Naive thymus-derived CD4-positive, alpha-beta T cell (primary cell): Measurements from ENCODE around the gene HLA-E. TPM values are rescaled to one million over a fixed set of nuclear protein-coding genes. Genes with fewer than 3 reads are reported as not detected.

Experiments
- polyA plus RNA-seq, 2 donors: library from polyadenylated mRNA; unstranded; fragments of 300-500 nt; fragmentation: Illumina TruSeq; gene quantifications; one replicate each; pipeline ENCODE4 v1.2.3, GENCODE V29; 2021
- total RNA-seq, 6 experiments: library from RNA in 5 of 6; stranded (reverse) in 5 of 6; gene quantifications; 1 replicate in 5 of 6; 2 replicates in 1 of 6; pipeline ENCODE4 v1.2.3 and lab custom pipeline; 2021 to 2026

The HLA-E gene
- total and polyA plus RNA-seq, 7 experiments from 2014 or later = 614 to 3,096 (median 1,107) TPM

Other genes with a start within 250 kb of the HLA-E start
- gene TRIM39, start 162.6 kb upstream of the HLA-E start, total RNA-seq = 10 to 100 TPM; 12.8 to 42.1 (median 26.4) TPM
- gene TRIM39, start 162.6 kb upstream of the HLA-E start, polyA plus RNA-seq = 10 to 100 TPM in 1 of 2 donors, 1 to 10 TPM in 1; 7.6 to 18.6 TPM
- 10 to 100 TPM; 39.7 to 61.2 (median 44.9) TPM for gene RPP21, start 144.4 kb upstream of the HLA-E start, total RNA-seq
- gene RPP21, start 144.4 kb upstream of the HLA-E start, polyA plus RNA-seq = 100 to 1,000 TPM in 1 of 2 donors, 10 to 100 TPM in 1; 74.9 to 114 TPM
- 100 to 1,000 TPM in 2 of 5 experiments, 10 to 100 TPM in 3; 56.0 to 190 (median 73.1) TPM for gene GNL1, start 67.0 kb downstream of the HLA-E start, total RNA-seq
- gene GNL1, start 67.0 kb downstream of the HLA-E start, polyA plus RNA-seq = 10 to 100 TPM; 27.7 to 29.6 TPM
- 10 to 100 TPM; 14.1 to 29.4 (median 23.3) TPM for gene PRR3, start 67.8 kb downstream of the HLA-E start, total RNA-seq
- gene PRR3, start 67.8 kb downstream of the HLA-E start, polyA plus RNA-seq = 10 to 100 TPM; 11.1 to 14.4 TPM
- gene ABCF1, start 81.9 kb downstream of the HLA-E start, total RNA-seq = 100 to 1,000 TPM in 1 of 5 experiments, 10 to 100 TPM in 4; 65.1 to 116 (median 86.6) TPM
- 10 to 100 TPM; 25.2 to 45.5 TPM for gene ABCF1, start 81.9 kb downstream of the HLA-E start, polyA plus RNA-seq
- gene PPP1R10, start 127.7 kb downstream of the HLA-E start, total RNA-seq = 100 to 1,000 TPM; 108 to 286 (median 146) TPM
- 10 to 100 TPM; 21.6 to 23.6 TPM for gene PPP1R10, start 127.7 kb downstream of the HLA-E start, polyA plus RNA-seq
- 10 to 100 TPM; 20.4 to 51.2 (median 47.7) TPM for gene MRPS18B, start 128.3 kb downstream of the HLA-E start, total RNA-seq
- 100 to 1,000 TPM; 145 to 169 TPM for gene MRPS18B, start 128.3 kb downstream of the HLA-E start, polyA plus RNA-seq
- 10 to 100 TPM in 2 of 5 experiments, 1 to 10 TPM in 3; 7.0 to 12.0 (median 9.5) TPM for gene ATAT1, start 137.4 kb downstream of the HLA-E start, total RNA-seq
- 1 to 10 TPM; 1.3 to 1.9 TPM for gene ATAT1, start 137.4 kb downstream of the HLA-E start, polyA plus RNA-seq
- gene C6orf136, start 157.6 kb downstream of the HLA-E start, total RNA-seq = 10 to 100 TPM; 23.7 to 38.0 (median 32.1) TPM
- 10 to 100 TPM; 12.3 to 22.5 TPM for gene C6orf136, start 157.6 kb downstream of the HLA-E start, polyA plus RNA-seq
- 10 to 100 TPM; 25.9 to 51.5 (median 46.7) TPM for gene DHX16, start 183.5 kb downstream of the HLA-E start, total RNA-seq
- 10 to 100 TPM; 14.9 to 38.3 TPM for gene DHX16, start 183.5 kb downstream of the HLA-E start, polyA plus RNA-seq
- 100 to 1,000 TPM in 2 of 5 experiments, 10 to 100 TPM in 3; 60.9 to 262 (median 95.3) TPM for gene PPP1R18, start 197.1 kb downstream of the HLA-E start, total RNA-seq
- 10 to 100 TPM; 70.3 to 90.5 TPM for gene PPP1R18, start 197.1 kb downstream of the HLA-E start, polyA plus RNA-seq
- gene NRM, start 201.5 kb downstream of the HLA-E start, total RNA-seq = 10 to 100 TPM in 1 of 5 experiments, 1 to 10 TPM in 4; 2.3 to 29.4 (median 3.1) TPM
- 1 to 10 TPM; 7.2 to 7.6 TPM for gene NRM, start 201.5 kb downstream of the HLA-E start, polyA plus RNA-seq
- 10 to 100 TPM; 40.3 to 78.9 (median 62.0) TPM for gene MDC1, start 227.8 kb downstream of the HLA-E start, total RNA-seq
- gene MDC1, start 227.8 kb downstream of the HLA-E start, polyA plus RNA-seq = 10 to 100 TPM in 1 of 2 donors, 1 to 10 TPM in 1; 4.5 to 11.0 TPM
- 100 to 1,000 TPM in 4 of 5 experiments, 10 to 100 TPM in 1; 86.7 to 930 (median 242) TPM for gene TUBB, start 230.8 kb downstream of the HLA-E start, total RNA-seq
- gene TUBB, start 230.8 kb downstream of the HLA-E start, polyA plus RNA-seq = 100 to 1,000 TPM; 107 to 151 TPM